Measurements from ENCODE around the gene RNF215. TPM values are rescaled to one million over a fixed set of nuclear protein-coding genes. Genes with fewer than 3 reads are reported as not detected.

RNF215 gene
- total RNA-seq: 10 to 100 TPM in 1 of 4 donors, 1 to 10 TPM in 3; 2.1 to 13.8 (median 9.0) TPM

DNA sequence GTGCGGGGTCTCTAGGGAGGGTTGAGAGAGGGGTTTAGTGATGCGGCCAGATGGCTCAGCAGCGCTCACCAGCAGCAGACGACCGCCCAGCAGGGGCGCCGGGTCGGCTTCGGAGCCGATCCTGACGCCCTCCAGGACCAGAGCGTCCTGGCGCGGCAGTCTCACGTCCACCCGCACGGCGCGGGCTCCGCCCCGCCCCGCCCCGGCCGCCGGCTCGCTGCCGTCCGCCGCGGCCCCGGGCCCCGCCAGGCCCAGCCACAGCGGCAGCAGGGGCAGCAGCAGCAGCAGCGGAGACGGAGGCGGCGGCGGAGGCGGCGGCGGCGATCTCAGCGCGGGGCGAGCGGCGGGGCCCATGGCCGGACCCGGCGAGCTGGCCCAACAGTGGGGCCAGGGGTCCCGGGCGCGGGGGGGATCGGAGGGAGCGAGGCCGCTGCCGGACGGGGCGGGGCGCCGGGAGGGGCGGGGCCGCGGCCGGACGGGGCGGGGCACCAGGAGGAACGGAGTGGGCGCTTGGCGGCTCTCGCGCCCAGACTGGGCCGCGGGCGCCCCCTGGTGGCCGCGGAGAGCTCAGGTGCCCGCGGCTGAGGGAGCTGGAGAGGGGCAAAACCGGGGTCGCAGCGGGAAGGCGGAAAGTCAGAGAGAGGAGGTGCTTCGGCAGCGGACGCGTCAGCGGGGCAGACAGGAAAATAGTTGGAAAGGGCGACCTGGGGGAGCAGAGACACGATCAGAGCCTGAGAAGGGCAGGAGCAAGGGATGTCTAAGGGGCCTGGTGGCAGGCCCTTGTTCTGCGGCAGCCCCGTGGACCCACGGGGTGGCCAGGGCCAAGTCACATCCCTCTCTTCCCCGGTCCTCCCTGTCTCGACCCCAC, at the start of gene RNF215:
Gene RNF215 (minus strand): TSS at position 452 of the 868 bp plus-strand sequence. CDS start 98 bp downstream, at position 354.
- TF ChIP-seq, protein P1, sequence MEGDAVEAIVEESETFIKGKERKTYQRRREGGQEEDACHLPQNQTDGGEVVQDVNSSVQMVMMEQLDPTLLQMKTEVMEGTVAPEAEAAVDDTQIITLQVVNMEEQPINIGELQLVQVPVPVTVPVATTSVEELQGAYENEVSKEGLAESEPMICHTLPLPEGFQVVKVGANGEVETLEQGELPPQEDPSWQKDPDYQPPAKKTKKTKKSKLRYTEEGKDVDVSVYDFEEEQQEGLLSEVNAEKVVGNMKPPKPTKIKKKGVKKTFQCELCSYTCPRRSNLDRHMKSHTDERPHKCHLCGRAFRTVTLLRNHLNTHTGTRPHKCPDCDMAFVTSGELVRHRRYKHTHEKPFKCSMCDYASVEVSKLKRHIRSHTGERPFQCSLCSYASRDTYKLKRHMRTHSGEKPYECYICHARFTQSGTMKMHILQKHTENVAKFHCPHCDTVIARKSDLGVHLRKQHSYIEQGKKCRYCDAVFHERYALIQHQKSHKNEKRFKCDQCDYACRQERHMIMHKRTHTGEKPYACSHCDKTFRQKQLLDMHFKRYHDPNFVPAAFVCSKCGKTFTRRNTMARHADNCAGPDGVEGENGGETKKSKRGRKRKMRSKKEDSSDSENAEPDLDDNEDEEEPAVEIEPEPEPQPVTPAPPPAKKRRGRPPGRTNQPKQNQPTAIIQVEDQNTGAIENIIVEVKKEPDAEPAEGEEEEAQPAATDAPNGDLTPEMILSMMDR (IDR thresholded peaks at IDR 0.05; ENCODE audit: low read depth): no peak

DNA sequence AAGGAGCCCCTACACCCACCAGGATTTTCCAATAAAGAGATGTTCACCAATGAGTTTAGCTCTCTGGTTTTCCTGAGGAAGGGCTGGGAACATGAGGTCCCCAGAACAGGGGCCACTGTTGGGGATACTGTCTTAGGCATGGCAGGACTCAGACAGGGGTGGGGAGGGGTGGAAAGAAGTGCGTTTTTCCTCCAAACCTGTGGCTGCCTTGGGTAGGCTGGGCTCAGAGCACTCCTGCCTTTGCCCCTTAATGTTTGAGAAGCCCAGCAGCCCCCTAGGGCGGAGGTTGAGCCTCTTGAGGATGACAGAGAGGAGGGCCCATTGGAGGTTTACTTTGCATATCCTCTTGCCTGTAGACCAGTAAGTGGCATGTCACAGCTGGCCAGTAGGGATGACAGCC, 49.0 kb upstream of the RNF215 start:
- TF ChIP-seq, protein P1 (IDR thresholded peaks at IDR 0.05; ENCODE audit: low read depth): no peak

DNA sequence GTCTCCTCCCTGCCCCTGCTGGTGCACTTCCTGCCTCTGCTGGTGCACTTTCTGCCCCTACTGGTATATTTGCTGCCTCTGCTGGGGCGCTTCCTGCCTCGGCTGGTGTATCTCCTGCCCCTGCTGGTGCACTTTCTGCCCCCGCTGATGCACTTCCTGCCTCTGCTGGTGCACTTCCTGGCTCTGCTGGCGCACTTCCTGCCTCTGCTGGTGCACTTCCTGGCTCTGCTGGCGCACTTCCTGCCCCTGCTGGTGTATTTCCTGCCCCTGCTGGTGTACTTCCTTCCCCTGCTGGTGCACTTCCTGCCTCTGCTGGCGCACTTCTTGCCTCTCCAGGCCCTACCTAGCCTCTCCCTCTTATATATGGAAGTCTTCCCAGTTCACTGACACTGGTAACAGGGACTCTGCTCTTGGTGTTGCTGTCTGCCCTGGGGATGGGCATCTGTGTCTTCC, 48.5 kb upstream of the RNF215 start:
- TF ChIP-seq, protein P1 (IDR thresholded peaks at IDR 0.05; ENCODE audit: low read depth): no peak

DNA sequence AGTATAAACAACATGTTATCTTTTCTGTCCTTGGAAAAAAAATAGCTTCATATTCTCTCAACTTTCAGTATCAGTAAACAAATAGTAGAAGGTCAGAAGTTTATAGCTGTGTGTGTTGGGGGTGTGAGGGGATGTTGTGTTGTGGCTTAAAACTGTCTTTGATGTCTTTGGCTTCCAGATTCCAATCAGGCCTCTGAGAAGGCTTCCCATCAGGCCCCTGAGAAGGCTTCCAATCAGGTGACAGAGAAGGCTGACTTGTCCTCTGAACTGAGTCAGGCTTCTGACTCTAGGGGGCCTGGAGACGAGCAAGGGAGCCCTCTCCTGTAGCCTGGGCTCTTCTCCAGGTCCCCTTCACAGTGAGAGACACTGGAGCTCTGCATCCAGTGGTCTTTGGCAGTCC, 47.6 kb upstream of the RNF215 start:
- TF ChIP-seq, protein P1 (IDR thresholded peaks at IDR 0.05; ENCODE audit: low read depth): no peak

DNA sequence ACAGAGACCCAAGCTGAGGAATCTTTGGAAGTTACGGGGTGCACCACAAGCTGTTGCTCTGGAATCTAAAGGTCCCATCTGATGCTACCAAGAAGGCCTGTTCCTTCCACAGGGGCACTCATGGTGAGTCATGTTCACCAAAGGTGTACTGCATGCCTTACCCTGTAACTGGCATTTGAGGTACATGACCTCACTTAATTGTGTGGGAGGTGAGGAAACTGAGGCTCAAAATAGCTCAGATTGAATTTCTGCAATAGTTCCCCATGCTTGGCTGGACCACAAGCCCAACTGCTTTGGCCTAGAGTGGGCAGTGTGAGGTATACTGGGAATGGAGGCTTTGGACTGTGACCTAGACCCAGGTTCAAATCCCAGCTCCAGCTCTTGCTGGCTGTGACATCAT, 46.6 kb upstream of the RNF215 start:
- TF ChIP-seq, protein P1 (IDR thresholded peaks at IDR 0.05; ENCODE audit: low read depth): no peak

DNA sequence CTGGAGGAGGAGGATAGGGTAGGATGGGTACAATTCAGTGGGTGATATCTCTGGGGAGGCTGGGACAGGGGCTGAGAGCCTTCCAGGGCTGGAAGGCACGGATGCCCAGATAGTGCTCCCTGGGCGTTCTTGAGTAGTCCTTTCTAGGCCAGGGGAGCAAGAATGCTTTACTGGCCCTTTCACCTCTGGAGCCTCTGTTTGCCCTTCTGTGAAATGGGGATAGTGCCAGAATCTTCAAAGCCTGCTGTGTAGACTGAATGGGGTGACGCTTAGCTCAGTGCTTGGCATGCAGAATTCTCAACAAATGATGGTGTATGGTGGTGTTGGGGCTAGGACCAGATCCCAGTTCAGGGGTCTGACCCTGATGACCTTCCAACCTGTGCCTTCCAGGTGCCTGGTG, 46.0 kb upstream of the RNF215 start:
- TF ChIP-seq, protein P1 (IDR thresholded peaks at IDR 0.05; ENCODE audit: low read depth): no peak

DNA sequence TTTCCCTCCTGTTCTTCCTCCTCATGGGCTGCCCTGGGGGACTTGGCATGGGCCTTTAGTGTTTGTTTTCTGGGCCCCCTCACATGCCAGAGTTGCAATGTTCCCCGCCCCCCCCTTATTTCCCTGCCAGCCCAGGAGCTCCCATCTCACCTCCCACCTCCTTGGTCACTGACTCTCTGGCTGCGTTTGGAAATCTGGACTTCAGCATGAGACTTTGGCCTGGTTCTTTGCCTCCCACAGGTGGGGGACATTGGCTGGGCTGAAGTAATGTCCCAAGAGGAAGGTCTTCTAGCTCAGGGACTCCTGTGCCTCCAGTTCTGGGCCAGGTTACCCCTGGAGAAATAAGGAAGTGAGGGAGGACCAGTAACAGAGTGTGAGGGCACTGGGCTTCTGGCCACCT, 45.3 kb upstream of the RNF215 start:
- TF ChIP-seq, protein P1 (IDR thresholded peaks at IDR 0.05; ENCODE audit: low read depth): no peak
